GM21529 (cell line): Measurements from ENCODE around the gene ACP7.
"Not testable (repeated sequence)": the region's sequence is repeated elsewhere in the genome, so short reads cannot be mapped to it uniquely, and the experiment has no call there.

Source experiments
- ATAC-seq: cut with Tn5 transposase; IDR thresholded peaks from one replicate; pipeline ENCODE4 v1.9.1; 2021; ENCODE audit not compliant: unreplicated experiment

The ACP7 gene

GRCh38 chr19:39130337-39131254 is 46.4 kb downstream of the ACP7 start:
- ATAC-seq: no peak

GRCh38 chr19:39131255-39131755 is 47.1 kb downstream of the ACP7 start:
- ATAC-seq: no peak

- no peak for ATAC-seq
Observed at GRCh38 chr19:39132344-39132969, 48.3 kb downstream of the ACP7 start.

DNA sequence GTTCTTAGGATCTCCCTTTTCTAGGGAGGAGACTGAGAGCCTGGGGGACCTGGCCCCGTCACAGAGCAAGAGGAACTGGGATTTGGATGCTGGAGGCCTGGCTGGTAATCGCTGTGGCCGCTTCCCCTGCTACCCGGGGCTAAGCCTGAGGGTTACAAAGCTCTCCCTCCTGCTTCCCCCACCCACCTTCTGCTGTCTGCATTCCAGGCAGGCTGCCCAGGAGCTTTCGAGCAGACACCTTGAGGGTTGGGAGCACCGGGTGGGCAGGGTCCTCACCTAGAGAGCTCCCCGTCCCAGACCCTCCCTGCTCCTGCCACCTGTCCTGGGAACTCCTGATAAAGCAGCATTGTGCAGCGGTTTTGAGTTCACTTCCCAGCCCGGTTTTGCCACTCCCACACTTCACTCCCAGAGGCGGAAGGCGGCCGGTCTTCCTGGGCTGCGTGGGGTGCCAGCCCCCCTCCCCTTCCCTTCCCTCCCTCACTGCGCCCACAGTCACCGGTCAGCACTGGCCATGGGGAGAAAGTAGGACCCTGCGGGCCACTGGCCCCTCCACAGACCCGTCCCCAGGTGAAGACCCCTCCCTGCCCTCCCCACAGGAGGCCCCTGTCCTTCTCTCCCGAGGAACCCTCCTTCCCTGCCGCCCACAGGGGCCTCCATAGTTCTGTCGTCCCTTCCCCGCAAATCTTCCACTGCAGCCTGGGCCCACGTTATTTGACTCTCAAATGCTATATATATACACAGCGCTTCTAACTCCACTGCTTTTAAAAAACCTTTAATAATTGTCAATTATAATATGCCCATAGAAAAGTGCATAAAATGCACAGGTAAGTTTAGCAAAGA is 49.5 kb downstream of the ACP7 start:
- no peak for ATAC-seq

DNA sequence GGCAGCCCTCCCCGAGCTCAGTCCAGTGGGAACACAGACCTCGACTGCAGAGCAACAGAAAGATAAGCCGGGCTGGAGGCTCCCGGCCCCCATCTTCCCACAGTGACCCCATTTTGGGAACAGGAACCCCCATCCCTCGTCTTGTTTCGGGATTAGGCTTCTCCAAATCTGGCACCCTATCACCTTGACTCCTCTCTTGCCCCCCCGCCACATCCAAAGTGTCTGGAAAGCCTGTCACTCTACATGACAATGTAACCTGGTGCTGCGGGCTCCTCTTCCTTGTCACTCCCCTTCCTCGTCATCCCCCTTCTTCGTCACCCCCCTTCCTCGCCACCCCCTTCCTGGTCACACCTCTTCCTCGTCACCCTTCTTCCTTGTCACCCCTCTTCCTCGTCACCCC is 51.5 kb downstream of the ACP7 start:
- ATAC-seq: no peak

DNA sequence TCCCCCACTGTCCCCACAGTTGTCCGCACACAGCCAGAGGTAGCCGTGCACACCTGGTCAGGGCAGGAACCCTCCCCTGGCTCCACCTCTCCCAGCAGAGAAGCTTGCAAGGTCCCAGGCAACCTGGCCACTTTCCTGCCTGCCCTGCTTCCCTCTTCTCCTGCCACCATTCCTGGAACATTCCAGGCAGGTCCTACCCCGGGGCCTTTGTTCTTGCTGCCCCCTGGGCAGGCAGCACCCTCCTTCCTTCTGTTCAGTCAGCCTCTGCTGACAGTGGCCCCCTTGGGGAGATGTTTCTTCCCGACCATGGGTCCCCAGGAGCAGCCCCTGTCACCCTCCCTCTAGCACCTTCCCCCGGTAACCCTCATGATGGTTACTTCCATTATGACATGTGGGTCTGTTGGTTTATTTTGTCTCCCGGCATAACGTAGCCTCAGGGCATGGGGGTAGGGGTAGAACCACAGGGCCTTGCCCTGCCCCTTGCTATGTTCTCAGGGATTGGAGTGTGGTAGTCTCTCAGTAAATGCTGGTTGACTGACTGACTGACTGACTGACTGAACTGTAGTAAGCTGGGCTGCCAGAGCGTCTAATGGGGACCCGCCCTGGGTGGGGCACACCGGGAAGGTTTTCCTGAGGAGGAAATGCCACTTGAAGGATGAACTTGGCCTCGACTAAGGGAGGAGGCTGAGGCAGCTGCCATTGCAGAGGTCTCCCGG is 52.2 kb downstream of the ACP7 start:
- no peak for ATAC-seq

- no peak for ATAC-seq
Observed at GRCh38 chr19:39137131-39137530, 53.0 kb downstream of the ACP7 start.

DNA sequence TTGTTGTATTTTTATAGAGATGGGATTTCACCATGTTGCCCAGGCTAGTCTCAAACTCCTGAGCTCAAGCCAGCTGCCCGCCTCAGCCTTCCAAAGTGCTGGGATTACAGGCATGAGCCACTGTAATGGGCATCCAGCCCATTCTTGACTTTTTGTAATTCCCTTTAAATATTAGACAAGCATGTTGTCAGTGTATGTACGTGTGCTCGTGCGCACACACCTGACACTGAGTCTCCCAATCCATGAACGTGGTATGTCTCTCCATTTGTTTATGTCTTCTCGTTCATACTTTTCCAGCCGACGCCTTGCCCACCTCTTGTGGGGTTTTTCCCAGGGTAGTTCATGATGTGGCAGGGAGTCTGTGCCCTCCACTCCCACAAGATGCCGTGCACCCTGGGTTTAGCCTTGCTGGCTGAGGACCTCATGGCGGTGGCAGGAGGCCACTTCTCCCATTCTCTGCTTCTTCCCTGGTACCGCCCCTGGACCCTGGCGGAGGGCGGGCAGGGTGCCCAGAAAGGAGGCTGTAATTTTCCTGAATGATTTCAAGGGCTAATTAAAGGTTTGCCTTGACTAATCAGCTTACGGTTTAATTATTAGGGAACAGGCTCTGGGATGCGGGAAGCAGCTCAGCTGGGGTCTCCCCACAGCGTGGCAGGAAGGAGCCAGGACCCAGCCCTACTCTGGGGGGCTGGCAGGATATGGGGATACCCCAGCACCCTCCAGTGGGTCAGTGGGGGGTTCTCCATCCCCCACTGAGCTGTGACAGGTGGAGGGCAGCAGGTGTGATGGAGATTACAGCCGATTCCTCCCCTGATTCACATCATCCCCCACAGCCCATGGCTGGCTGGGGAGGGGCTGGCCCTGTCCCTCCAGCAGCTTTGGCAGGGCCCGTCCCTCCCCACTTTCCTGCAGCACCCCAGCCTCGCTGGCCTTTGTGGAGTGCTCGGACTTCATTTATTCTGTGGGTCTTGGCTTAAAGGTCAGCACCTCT is 54.3 kb downstream of the ACP7 start:
- ATAC-seq: no peak

GRCh38 chr19:39139305-39139874 is 55.2 kb downstream of the ACP7 start:
- ATAC-seq: no peak

GRCh38 chr19:39139971-39140453 is 55.8 kb downstream of the ACP7 start:
- ATAC-seq: no peak

- no peak for ATAC-seq
Observed at GRCh38 chr19:39140594-39140993, 56.4 kb downstream of the ACP7 start.

- ATAC-seq: no peak
Observed at GRCh38 chr19:39141929-39142328, 57.8 kb downstream of the ACP7 start.

- ATAC-seq: no peak
Observed at GRCh38 chr19:39142630-39143029, 58.5 kb downstream of the ACP7 start.

- ATAC-seq: not testable (repeated sequence)
Observed at GRCh38 chr19:39143757-39144289, 59.7 kb downstream of the ACP7 start.

GRCh38 chr19:39144290-39145071 is 60.3 kb downstream of the ACP7 start:
- ATAC-seq: no peak

GRCh38 chr19:39145180-39145953 is 61.2 kb downstream of the ACP7 start:
- no peak for ATAC-seq

DNA sequence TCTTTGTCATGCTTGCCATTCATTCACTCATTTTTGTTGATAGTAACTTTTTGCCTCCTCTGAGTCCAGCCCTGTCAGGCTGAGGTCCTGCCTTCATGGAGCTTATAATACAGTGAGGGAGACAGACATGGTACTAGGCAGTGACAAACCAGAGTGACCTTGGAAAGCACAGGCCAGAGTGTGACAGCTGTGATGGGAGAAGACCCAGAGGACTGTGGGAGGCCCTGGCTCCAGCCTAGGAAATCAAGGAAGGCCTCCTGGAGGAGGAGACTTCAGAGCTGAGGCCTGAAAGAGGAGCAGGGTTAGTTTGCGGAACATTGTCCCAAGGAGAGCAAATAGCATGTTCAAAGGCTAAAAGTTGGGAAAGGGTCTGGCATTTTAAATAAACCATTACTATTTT is 61.9 kb downstream of the ACP7 start:
- no peak for ATAC-seq
